D721Med (cell line): Measurements from ENCODE around the gene CCDC69.

Experiments
- DNase-seq: peaks from one replicate; pipeline ENCODE4 v3.0.0; 2011; ENCODE audit warnings: low spot score; ENCODE audit not compliant: insufficient read length
- FAIRE-seq: peaks from 2 replicates; lab custom pipeline; 2011; peaks lifted over from hg19 to GRCh38; lab: Jason Lieb, UNC
- TF ChIP-seq, protein P1 (sequence below): IDR thresholded peaks from 2 replicates; pipeline ENCODE4 v1.5.1; 2012; ENCODE audit warnings: mild to moderate bottlenecking, control low read depth; ENCODE audit not compliant: insufficient read depth; ENCODE audit errors: missing control alignments

Gene CCDC69

DNA sequence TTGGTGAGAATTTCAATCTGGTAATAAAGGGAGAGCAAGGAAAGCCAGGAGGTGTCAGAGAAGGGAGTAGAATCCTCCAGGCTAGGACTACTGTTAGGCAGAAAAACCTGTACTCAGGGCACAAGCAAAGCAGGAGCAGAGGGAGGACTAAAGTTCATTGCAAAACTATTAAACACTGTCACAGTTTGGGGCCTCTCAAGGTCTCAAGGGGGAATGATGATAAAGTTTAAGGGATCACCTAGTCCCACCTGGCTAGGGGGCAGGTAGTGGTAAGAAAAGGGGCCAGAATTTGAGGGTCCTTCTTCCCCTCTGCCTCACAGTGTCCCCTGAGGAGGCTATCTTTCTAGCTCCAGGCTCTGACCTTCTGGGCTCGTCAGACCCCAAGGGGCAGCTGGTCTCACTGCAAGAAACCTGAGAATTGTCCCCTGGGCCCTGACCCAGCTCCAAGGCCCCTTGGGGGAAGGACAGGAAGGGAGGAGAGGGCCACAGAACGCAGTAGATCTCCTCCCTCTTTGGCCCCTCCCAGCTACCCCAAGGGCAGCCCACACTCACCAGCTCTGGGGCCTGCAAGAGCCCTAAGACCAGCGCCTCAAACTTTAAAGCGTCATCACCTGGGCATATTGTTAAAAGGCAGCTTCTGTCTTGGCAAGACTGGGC lies 974 bp downstream of the CCDC69 start:
- no peak for DNase-seq
- no peak for FAIRE-seq

DNA sequence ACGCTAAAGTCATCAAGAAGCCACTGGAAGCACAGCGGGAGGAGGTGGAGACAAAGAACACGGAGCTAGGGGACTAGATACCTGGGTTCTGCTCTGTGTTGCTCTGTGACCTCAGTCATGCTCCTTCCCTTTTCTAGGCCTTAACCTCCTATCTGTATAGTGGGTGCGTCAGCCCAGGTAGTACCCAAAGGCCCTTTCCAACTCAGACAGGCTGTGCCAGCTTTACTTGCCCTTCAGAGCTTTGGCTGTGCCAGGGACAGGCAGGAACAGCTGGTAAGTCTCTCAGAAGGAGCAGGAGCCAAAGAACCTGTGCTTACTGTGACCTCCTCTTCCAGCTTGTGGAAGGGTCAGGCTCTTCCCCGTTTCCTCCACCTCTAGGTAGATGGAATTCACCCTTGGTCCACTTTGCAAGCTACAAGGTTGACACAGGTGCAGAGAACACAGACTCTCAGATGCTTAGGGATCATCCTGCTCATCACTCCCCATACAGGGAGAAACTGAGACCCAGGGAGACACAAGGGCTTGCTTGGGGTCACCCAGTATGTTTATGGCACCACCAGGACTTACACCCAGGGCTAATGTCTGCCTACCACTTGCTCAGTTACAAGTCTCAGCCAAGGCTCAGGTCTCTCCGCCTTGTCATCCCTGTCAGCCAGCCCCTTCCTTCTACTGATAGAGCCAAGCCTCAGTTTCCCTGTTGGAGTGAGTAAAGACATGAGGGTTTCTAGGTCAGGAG lies 1.7 kb downstream of the CCDC69 start:
- TF ChIP-seq, protein P1, sequence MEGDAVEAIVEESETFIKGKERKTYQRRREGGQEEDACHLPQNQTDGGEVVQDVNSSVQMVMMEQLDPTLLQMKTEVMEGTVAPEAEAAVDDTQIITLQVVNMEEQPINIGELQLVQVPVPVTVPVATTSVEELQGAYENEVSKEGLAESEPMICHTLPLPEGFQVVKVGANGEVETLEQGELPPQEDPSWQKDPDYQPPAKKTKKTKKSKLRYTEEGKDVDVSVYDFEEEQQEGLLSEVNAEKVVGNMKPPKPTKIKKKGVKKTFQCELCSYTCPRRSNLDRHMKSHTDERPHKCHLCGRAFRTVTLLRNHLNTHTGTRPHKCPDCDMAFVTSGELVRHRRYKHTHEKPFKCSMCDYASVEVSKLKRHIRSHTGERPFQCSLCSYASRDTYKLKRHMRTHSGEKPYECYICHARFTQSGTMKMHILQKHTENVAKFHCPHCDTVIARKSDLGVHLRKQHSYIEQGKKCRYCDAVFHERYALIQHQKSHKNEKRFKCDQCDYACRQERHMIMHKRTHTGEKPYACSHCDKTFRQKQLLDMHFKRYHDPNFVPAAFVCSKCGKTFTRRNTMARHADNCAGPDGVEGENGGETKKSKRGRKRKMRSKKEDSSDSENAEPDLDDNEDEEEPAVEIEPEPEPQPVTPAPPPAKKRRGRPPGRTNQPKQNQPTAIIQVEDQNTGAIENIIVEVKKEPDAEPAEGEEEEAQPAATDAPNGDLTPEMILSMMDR = no peak
- FAIRE-seq (no peak), DNase-seq (no peak)

More for the DNA sequence above, 974 bp downstream of the CCDC69 start:
- TF ChIP-seq, protein P1 = no peak

DNA sequence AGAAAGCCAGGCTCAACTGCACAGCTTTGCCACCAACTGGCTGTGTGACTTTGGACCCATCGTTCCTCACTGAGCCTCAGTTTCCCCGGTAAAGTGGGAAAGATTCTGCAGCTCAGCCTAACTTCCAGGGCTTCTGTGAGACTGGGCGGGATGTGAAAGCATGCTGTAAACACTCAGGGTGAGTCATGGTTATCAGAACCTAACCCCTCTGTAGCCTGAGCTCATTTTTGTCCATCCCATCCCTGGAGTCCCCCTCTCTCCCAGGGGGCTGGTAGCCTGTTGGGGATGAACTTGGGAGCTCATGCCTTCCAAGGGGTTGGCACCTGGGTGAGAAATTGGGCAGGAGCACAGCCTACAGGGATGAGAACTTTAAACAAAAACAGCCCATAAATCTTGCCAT lies 2.3 kb downstream of the CCDC69 start:
- no peak for DNase-seq
- FAIRE-seq = no peak
- TF ChIP-seq, protein P1 = no peak

DNA sequence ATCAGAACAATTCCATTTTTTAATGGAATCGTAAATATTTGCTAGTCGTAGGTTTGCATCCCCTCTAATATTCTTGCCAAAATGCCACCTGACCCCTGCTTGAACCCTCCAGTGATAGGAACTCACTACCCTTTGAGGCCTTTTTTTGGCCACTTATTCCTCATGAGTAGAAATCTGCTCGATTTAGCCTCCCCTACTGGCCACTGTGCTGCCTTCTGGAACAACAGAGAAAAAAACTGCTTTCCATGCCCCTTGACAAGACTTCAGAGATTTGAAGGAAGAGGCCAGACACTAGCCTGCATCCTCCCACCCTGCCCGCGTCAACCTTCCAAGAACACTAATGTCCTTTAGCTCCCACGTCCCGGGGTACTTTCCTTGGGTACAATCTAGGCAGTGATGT lies 4.1 kb downstream of the CCDC69 start:
- TF ChIP-seq, protein P1 = no peak
- FAIRE-seq (no peak), DNase-seq (no peak)

DNA sequence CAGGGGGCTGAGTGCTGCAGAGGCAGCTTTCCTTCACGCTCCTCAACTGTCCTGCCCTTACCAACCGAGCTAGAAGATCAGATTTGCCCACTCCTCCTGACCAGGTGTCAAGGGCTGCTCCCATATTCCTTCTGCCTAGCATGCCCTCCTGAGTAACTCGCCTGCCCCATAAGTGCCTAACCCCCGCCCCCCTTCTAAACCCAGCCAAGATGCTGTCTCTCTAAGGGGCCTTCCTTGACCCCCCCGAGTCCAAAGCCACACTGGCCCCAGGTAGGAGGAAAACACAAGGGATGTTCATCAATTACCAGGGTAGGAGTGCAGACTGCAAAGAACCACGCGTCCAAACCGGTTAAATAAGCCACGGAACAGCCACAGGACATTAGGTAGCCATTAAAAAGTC lies 4.8 kb downstream of the CCDC69 start:
- TF ChIP-seq, protein P1 = no peak
- DNase-seq = no peak
- FAIRE-seq = no peak

DNA sequence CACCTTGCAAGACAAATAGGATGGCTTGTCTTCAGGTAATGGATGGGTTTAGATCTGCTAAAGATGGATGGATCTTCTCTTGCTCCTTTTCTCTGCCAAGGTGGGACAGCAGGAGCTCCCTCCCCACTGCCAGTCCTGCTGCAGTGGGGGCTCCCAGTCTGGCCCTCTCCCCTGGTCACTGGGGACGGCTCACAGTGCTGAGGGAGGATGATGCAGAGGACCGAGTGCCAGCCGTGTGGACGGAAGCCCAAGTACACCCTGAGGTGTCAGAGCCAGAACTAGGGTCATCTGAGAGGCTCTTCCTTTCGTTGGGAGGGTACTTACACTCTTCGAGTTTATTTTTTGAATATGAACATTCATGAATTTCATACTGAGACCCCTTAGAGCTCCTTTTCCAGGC lies 5.7 kb downstream of the CCDC69 start:
- no peak for FAIRE-seq
- DNase-seq = no peak
- TF ChIP-seq, protein P1 = no peak

DNA sequence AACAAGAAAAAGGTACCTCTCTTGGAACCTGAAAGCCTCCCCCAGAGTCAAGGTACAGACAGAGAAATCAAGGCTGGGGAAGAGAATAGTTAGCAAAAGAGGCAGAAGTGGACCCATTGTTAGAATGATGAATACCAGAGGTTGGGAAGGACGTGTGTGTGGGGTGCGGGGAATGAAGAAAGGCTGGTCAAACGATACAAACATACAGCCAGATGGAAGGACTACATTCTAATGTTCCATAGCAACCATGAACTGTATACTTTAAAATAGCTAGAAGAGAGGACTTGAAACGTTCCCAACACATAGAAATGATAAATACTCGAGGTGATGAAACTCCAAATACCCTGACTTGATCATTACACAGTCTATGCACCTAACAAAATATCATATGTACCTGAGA lies 7.1 kb downstream of the CCDC69 start:
- FAIRE-seq = no peak
- no peak for DNase-seq
- TF ChIP-seq, protein P1 = no peak
